K562 (cell line): ENCODE results near the gene SLC30A1.

Experiments used
- COPS2 ChIP-seq: fragments of 450-650 bp; conservative IDR thresholded peaks from 2 replicates; pipeline ENCODE4 v1.6.1; 2016; ENCODE audit warnings: mild to moderate bottlenecking, moderate library complexity
- CTCF ChIP-seq, 3 experiments: IDR thresholded peaks in 2 of 3; conservative IDR thresholded peaks in 1 of 3; 2 replicates each; pipeline ENCODE4 v1.5.1; 2011 to 2012; ENCODE audit warnings: low read length in 3 of 3, mild to moderate bottlenecking in 3 of 3, control low read depth in 2 of 3, improper control_type of control experiment in 1 of 3, inconsistent platforms in 1 of 3, low read depth in 1 of 3, mixed read lengths in 1 of 3, moderate library complexity in 1 of 3; ENCODE audit not compliant: insufficient read depth in 2 of 3
- EP300 ChIP-seq: IDR thresholded peaks from 2 replicates; pipeline ENCODE4 v1.6.1; 2012; ENCODE audit warnings: low read length, improper control_type of control experiment
- HDAC6 ChIP-seq: IDR thresholded peaks from 2 replicates; pipeline ENCODE4 v1.6.1; 2012; ENCODE audit warnings: low read depth, mild to moderate bottlenecking, control low read depth, inconsistent platforms, low read length, moderate library complexity
- HOXB6 ChIP-seq: fragments of 250-450 bp; sonication (Bioruptor Pico); IDR thresholded peaks from 2 replicates; pipeline ENCODE4 v1.5.1; 2022; ENCODE audit warnings: mild to moderate bottlenecking, borderline replicate concordance
- KLF1 ChIP-seq: fragments of 450-650 bp; IDR thresholded peaks from 2 replicates; pipeline ENCODE4 v1.6.1; 2016; ENCODE audit warnings: missing genetic modification characterization, missing compliant biosample characterization
- PCBP1 ChIP-seq: fragments of 200-400 bp; formaldehyde crosslinking; IDR thresholded peaks from 2 replicates; pipeline ENCODE4 v1.6.1; 2018; ENCODE audit warnings: mild to moderate bottlenecking, low read depth, low read length; ENCODE audit not compliant: poor library complexity, severe bottlenecking
- SMARCE1 ChIP-seq: fragments of 450-650 bp; IDR thresholded peaks from 2 replicates; pipeline ENCODE4 v1.7.1; 2016; ENCODE audit warnings: mild to moderate bottlenecking
- TAF1 ChIP-seq: IDR thresholded peaks from 2 replicates; pipeline ENCODE4 v1.6.1; 2011; ENCODE audit warnings: mild to moderate bottlenecking, low read length, moderate library complexity; ENCODE audit not compliant: insufficient read depth, control insufficient read depth, severe bottlenecking; ENCODE audit errors: extremely low read depth
- ZNF311 ChIP-seq: fragments of 250-450 bp; sonication (Bioruptor Pico); IDR thresholded peaks from 2 replicates; pipeline ENCODE4 v1.4.0; 2020; ENCODE audit warnings: mild to moderate bottlenecking, moderate library complexity
- ZNF766 ChIP-seq: fragments of 200-800 bp; sonication (Bioruptor generic); conservative IDR thresholded peaks from 2 replicates; pipeline ENCODE4 v1.6.1; 2016; ENCODE audit warnings: missing genetic modification characterization, missing compliant biosample characterization

GRCh38 chr1:211591980-211592493 is 13.1 kb upstream of the SLC30A1 start:
- TF ChIP-seq TAF1 (no peak), CTCF (IDR thresholded peaks at IDR 0.05 in 2 of 3, conservative IDR thresholded peaks at IDR 0.05 in 1 of 3; ENCODE audit: insufficient read depth in 2 of 3, low read depth in 1 of 3, low read length in 3 of 3) (no peak), PCBP1 (no peak), ZNF766 (CRISPR knock-in tag) (no peak), COPS2 (no peak), ZNF311 (CRISPR knock-in tag) (no peak), KLF1 (tag) (no peak), SMARCE1 (peak; percentile 83), EP300 (no peak), HOXB6 (CRISPR knock-in tag) (no peak), HDAC6 (no peak)
